Coronary artery (tissue), 2 donors: ENCODE measurements around the gene GTF2F1.
"Not testable (repeated sequence)": the region's sequence is repeated elsewhere in the genome, so short reads cannot be mapped to it uniquely, and the experiment has no call there.

Experiments
- DNase-seq: peaks from one replicate; pipeline ENCODE4 v3.0.0-alpha.2; 2017; ENCODE audit warnings: low spot score
- H3K27ac ChIP-seq, 2 donors: fragments of 200-600 bp; sonication (generic); one replicate each; pipeline ENCODE4 v1.5.1; 2016 to 2019
- H3K4me3 ChIP-seq: fragments of 200-600 bp; sonication (generic); 2 replicates; pipeline ENCODE4 v1.5.1; 2016; ENCODE audit warnings: mild to moderate bottlenecking, moderate library complexity
- TF ChIP-seq, protein P1 (sequence below): fragments of 200-600 bp; sonication (generic); IDR thresholded peaks from one replicate; pipeline ENCODE4 v1.5.1; 2019; ENCODE audit warnings: antibody characterized with exemption

GTF2F1 gene

DNA sequence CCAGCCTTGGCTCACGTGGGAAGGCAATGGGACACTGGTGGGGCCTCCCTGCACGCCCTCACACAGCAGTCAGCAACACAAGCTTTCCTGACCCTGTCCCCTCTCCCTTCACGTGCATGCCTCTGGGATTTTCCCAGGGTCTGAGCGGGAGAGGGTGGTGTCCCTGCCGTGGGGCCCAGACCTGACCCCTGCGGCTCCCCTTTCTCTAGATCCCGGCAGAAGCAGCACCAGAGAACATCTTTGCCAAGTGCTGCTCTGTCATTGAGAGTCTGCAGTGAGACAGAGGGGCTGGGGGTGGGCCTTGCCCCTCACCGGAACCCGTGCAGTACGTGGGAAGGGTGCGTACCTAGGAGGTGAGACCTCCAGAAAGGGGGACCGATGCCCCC lies 19.1 kb upstream of the GTF2F1 start:
- TF ChIP-seq, protein P1, sequence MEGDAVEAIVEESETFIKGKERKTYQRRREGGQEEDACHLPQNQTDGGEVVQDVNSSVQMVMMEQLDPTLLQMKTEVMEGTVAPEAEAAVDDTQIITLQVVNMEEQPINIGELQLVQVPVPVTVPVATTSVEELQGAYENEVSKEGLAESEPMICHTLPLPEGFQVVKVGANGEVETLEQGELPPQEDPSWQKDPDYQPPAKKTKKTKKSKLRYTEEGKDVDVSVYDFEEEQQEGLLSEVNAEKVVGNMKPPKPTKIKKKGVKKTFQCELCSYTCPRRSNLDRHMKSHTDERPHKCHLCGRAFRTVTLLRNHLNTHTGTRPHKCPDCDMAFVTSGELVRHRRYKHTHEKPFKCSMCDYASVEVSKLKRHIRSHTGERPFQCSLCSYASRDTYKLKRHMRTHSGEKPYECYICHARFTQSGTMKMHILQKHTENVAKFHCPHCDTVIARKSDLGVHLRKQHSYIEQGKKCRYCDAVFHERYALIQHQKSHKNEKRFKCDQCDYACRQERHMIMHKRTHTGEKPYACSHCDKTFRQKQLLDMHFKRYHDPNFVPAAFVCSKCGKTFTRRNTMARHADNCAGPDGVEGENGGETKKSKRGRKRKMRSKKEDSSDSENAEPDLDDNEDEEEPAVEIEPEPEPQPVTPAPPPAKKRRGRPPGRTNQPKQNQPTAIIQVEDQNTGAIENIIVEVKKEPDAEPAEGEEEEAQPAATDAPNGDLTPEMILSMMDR = no peak
- H3K4me3 ChIP-seq = no peak overlapping the region
- no peak for DNase-seq
- H3K27ac ChIP-seq = no peak overlapping the region

DNA sequence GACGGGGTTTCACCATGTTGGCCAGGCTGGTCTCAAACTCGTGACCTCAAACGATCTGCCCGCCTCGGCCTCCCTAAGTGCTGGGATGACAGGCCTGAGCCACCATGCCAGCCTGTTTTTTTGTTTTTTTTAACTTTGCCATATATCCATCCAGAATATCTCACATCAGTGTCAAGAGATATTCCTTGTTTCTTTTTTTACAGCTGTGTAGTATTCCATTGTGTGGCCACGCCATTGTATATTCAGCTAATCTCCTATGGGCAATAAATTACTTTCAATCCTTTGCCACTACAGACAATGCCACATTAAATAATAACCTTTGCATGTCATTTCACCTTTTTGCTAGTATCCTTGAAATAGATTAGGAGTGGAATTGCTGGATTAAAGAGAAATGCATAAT lies 16.4 kb upstream of the GTF2F1 start:
- Histone ChIP-seq H3K4me3 (no peak overlapping the region), H3K27ac (no peak overlapping the region)
- TF ChIP-seq, protein P1 = no peak
- DNase-seq = no peak

DNA sequence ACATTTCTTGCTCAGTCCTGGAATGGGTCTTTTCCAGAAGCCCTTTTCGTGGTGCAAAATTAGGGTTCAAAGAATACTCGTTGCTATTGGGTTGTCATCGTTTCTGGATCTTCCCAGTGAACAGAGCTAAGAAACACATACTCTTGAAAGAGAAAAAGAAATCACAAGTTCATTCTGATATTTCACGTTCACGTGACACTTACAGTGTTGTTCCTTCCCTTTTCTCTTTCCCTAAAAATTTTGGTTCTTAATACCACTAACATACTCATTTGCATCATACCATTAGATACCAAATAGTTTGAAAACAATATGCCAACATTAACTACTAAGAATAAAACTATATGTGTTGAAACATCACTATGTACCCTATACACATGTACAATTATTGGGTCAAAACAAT lies 13.4 kb upstream of the GTF2F1 start:
- Histone ChIP-seq H3K4me3 (no peak overlapping the region), H3K27ac (no peak overlapping the region)
- TF ChIP-seq, protein P1 = no peak
- no peak for DNase-seq

DNA sequence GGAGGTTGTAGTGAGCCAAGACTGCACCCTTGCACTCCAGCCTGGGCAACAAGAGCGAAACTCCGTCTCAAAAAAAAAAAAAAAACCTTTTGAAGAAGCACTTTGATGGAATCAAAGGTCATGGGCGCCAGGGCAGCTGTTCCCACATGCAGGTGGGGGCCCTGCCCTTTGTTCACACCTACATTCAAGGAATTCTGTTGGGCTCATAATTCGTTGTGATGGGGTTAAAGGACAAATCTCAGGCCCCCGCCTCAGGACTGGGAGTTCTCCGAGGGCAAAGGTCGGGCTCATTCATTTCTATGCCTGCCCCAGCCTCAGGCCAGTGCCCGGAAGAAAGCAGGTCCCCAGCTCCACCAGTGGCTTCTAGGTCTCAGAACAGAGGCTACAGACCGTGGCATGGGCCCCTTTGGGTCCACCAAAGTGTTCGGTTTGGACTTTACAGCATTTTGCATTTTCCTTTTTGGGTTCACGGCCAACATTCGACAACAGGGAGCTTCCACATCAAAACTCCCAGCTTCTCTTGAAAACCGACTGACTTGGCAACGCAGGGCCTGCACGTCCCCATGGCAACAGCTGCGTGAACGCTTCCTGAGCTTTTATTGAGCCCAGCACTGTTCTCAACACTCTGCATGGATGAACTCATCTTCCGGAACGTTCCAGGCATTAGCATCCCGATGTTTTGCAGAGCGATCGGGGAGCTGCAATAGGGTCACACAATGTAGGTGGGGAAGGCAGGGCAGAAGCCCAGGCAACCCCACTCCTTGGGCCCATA lies 10.1 kb upstream of the GTF2F1 start:
- TF ChIP-seq, protein P1 = no peak
- DNase-seq = no peak
- H3K4me3 ChIP-seq = no peak overlapping the region
- no peak overlapping the region for H3K27ac ChIP-seq

DNA sequence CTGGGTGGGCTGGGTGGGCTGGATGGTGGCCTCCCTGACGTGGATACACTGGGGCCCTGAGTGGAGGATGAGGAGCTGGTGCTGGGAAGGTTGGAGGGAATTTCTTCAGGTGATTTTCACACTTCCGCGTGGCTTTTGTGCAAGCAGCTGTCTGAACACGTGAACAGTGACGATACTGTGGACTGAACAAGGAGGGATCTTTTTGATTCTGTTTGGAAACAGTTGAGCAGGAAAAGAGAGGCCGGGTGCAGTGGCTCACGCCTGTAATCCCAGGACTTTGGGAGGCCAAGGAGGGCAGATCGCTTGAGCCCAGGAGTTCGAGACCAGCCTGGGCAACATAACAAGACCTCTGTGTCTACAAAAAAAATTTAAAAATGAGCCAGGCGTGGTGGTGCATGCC lies 9.1 kb upstream of the GTF2F1 start:
- H3K27ac ChIP-seq = no peak overlapping the region
- H3K4me3 ChIP-seq = no peak overlapping the region
- DNase-seq = no peak
- TF ChIP-seq, protein P1 = no peak

DNA sequence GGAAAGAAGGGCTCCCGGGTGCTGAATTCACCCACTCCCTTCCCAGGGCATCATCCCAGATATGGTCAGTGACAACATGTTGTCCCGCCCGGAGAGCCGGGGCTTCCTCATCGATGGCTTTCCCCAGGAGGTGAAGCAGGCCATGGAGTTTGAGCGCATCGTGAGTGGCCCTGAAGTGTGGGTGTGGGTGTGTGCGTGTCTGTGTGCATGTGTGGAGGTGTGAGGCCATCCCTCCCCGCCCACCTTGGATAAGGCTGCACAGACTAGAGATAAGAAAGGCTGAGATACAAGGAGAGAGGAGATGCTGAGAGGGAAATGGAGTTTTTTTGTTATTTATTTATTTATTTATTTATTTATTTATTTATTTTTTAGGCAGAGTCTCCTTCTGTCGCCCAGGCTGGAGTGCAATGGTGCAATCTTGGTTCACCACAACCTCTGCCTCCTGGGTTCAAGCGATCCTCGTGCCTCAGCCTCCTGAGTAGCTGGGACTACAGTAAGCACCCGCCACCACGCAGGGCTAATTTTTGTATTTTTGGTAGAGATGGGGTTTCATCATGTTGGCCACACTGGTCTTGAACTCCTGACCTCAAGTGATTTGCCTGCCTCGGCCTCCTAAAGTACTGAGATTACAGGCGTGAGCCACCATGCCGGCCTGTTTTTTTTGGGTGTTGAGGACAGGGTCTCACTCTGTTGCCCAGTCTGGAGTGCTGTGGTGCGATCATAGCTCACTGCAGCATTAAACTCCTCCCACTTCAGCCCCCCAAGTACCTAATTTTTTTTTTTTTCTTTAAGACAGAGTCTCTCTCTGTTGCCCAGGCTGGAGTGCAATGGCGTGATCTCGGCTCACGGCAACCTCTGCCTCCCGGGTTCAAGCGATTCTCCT lies 7.3 kb upstream of the GTF2F1 start:
- H3K4me3 ChIP-seq, DNase-seq: not testable (repeated sequence)

DNA sequence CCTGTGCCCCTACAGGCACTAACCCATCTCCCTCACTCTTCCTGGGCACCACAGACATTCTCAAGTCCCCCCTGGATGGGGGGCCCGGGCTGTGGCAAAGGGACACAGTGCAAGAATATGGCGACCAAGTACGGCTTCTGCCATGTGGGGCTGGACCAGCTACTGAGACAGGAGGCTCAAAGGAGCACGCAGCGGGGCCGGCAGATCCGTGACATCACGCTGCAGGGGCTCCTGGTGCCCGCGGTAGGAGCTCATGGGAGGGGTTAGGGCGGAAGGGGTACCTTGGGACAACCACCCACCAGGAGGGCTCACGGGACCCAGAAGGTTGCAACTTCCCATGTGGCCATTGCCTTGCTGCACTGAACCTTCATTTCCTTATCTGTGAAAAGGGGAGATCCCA lies 3.3 kb upstream of the GTF2F1 start:
- H3K27ac ChIP-seq = no peak overlapping the region

More for the DNA sequence above, 7.3 kb upstream of the GTF2F1 start:
- H3K27ac ChIP-seq = not testable (repeated sequence)

More for the DNA sequence above, 3.3 kb upstream of the GTF2F1 start:
- TF ChIP-seq, protein P1 = no peak
- no peak for DNase-seq
- no peak overlapping the region for H3K4me3 ChIP-seq
